GM10266 (cell line): ENCODE measurements around the gene FAM53B.

Source experiments
- DNase-seq: peaks from one replicate; pipeline ENCODE4 v3.0.0; 2012; ENCODE audit errors: extremely low spot score
- TF ChIP-seq, protein P1 (sequence below): IDR thresholded peaks from 2 replicates; pipeline ENCODE4 v1.5.1; 2012; ENCODE audit warnings: mild to moderate bottlenecking, low read depth; ENCODE audit not compliant: control insufficient read depth, insufficient read depth; ENCODE audit errors: missing control alignments

Gene FAM53B

DNA sequence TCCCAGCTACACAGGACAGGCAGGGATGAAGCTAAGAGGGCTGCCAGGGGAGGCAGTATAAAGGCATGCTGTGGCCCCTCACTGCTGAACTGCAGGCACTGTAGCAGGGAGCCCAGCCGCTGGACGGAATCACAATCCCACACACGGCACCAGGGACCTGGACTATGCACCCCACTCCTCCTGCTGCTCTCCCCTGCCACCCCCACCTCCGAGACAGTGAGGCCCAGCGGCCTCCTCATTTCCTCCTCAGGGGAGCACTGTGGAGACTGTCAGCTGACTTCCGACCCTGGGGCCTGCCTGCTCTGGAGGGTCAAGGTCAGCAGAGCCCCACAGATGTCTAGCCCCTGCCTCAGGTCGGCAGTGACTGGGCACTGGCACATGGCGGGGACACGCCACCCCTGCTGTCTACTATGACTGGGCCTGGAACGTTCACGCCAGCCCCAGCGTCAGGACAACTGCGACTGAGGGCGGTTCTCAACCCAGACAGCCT, 92.7 kb downstream of the FAM53B start:
- no peak for DNase-seq
- TF ChIP-seq, protein P1, sequence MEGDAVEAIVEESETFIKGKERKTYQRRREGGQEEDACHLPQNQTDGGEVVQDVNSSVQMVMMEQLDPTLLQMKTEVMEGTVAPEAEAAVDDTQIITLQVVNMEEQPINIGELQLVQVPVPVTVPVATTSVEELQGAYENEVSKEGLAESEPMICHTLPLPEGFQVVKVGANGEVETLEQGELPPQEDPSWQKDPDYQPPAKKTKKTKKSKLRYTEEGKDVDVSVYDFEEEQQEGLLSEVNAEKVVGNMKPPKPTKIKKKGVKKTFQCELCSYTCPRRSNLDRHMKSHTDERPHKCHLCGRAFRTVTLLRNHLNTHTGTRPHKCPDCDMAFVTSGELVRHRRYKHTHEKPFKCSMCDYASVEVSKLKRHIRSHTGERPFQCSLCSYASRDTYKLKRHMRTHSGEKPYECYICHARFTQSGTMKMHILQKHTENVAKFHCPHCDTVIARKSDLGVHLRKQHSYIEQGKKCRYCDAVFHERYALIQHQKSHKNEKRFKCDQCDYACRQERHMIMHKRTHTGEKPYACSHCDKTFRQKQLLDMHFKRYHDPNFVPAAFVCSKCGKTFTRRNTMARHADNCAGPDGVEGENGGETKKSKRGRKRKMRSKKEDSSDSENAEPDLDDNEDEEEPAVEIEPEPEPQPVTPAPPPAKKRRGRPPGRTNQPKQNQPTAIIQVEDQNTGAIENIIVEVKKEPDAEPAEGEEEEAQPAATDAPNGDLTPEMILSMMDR = no peak

DNA sequence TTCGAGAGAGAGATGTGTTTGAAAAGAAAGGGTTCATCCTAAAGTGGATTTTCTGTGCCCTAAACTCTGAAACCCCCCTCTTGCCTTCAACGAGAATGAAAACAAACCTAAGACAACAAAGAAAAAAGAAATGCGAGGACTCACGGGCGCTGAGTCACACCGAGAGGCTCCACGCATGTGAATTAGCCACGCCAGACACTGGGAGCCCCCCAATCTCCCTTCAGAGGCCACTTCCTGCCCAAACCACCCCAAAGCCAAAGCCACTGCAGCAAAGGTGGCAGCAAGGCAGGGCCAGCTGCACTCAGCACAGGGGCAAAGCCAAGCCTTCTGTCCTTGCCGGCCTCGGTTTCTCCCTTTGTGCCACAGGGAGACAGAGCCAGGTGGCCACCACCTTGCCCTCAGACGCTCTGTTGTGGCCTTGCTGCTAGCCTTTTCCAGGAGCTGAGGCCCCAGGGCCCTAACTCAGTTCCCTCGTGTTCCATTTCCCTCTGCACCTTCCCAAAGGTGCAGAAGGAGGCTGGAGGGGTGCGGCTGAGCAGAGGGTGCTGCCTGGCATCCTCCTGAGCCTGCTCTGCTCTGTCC, 93.3 kb downstream of the FAM53B start:
- DNase-seq = peak; percentile 61
- TF ChIP-seq, protein P1 = no peak

DNA sequence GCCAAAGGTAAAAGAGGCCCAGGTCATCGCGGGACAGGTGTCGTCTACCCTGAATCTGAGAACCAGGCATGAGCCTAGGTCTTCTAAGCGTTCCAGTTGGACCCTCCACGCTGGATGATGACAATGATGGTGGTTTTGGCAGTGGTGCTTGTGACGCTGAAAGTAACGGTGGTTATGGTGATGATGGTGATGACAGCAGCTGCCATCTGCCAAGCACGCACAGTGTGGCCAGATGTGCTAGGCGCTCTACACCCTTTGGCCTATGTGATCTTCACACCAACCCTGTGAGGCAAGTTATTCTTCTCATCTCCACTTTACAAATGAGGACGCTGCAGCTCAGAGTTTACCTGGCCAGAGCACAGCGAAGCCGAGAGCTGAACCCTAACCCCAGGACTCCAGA, 93.9 kb downstream of the FAM53B start:
- no peak for DNase-seq
- TF ChIP-seq, protein P1 = no peak

DNA sequence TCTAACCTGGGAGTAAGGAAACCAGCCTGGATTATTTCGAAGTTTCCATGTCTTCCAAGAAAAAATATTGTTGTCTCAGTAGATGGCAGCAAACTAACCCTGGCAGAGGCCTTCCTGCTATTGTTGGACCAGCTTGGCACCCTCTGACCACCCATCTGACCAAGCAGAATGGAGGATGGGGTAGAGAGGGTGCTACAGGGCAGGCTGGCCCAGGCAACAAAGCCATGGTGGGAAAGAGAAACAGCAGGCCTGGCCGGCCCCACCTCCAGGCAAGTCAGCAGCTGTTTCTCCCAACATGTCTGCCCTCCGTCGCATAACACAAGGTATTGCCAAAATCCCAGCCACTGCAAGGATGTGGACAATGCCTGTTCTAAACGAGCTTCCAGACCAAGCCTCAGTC, 95.0 kb downstream of the FAM53B start:
- TF ChIP-seq, protein P1 = no peak

DNA sequence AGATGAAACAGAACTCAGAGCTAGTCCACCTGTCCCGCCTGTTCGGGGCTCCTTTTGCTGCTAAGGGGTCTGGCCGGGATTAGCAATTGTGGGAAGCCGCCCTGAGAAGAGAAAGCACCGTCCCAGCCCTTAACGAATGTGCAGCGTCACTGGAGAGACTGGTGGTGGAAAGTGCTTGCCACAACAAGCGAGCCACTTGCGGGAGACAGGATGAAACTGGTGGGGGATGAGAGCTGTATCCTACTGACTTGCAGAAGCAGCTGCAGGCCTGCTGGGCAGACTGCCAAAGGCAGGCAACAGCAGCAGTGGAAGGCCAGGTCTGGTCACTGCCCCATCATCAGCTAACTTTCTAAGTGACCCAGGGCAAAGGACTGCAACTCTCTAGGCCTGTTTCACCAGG, 95.4 kb downstream of the FAM53B start:
- DNase-seq = peak; percentile 59
- TF ChIP-seq, protein P1 = no peak

More for the DNA sequence above, 95.0 kb downstream of the FAM53B start:
- no peak for DNase-seq

DNA sequence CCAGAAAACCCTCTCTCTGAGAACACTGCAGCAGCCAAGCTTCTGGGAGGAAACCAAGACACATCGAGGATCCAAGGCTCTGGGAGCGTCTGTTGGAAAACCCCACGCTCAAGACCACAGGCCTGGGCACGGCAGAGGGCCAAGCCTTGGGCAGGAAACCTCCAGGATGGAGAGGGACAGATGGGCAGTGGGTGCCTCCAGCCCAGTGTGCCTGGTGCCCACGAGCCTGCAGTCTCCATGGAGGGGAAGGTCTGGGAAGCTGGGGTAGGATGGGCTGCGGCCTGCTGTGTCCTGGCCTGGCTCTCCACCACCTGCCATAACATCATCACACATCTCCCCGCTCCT, 96.1 kb downstream of the FAM53B start:
- DNase-seq = no peak
- TF ChIP-seq, protein P1 = no peak

DNA sequence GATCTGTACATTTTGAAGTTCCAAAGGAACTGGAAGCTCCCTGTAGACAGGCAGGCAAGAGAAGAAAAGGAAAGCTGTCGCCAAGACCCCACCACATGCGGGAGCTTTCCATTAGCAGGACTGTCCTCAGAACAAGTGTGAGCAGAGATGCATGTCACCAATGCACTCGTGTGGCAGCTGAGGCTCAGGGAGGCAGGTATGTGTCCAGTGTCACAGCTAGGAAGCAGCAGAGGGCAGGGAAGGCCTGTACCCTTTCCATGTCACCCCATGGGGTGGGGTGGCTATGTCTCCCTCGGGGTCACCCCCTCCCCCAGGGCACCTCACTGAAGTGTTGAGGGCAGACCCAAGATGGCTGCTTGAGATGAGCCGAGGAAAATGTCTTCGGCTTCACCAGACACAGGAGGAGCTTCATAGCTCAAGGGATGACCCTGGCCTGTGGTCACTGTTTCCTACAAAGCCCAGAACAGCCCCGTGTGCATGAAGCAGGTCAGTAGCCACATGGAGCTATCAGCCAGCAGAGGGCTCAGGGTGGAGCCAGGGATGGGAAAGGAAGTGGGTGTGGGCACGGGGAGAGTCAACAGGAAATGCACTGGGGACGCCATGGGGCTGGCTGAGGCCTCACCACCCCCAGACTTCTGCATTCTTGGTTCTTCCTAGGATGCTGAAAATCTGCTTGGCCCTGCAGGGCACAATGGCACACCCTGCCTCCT, 96.6 kb downstream of the FAM53B start:
- TF ChIP-seq, protein P1 = peak; percentile 35

More for the DNA sequence above, 96.6 kb downstream of the FAM53B start:
- peak; percentile 71 for DNase-seq
